ENCODE results near the gene ANGEL1. TPM values are rescaled to one million over a fixed set of nuclear protein-coding genes. Genes with fewer than 3 reads are reported as not detected.

ANGEL1 gene
- total and polyA plus RNA-seq, 2 of the 8 experiments (the other 6 are each of a cell fraction or from before 2014, with no cell fraction given) = 26.8 to 27.2 TPM

- TF ChIP-seq TEAD4 (IDR thresholded peaks at IDR 0.05; ENCODE audit: low read depth, low read length) (no peak), CBX5 (IDR thresholded peaks at IDR 0.05; ENCODE audit: low read depth, low read length) (no peak)
Observed at GRCh38 chr14:76768671-76769500, 43.8 kb downstream of the ANGEL1 start (continued).

Measured in H1 (cell line).